DND-41 (cell line): ENCODE measurements around the gene SERTAD2.

Source experiments
- ATAC-seq: fragments of 200-7000 bp; cut with Tn5 transposase; 3 replicates; pipeline ENCODE4 v1.9.1; 2021; ENCODE audit warnings: low read depth; ENCODE audit not compliant: insufficient read depth
- DNase-seq: peaks from one replicate; pipeline ENCODE4 v3.0.0-alpha.2; 2020
- H2AFZ ChIP-seq: 2 replicates; pipeline ENCODE4 v1.6.0; 2012; ENCODE audit warnings: low read depth, low read length
- H3K27ac ChIP-seq: 2 replicates; pipeline ENCODE4 v1.5.1; 2012; ENCODE audit warnings: low read length, inconsistent platforms
- H3K27me3 ChIP-seq: fragments of 200-600 bp; sonication (generic); 2 replicates; pipeline ENCODE4 v1.6.0; 2012; ENCODE audit warnings: low read length, mild to moderate bottlenecking, inconsistent platforms; ENCODE audit not compliant: insufficient read depth, poor library complexity
- H3K36me3 ChIP-seq: 2 replicates; pipeline ENCODE4 v1.5.1; 2012; ENCODE audit warnings: low read length, inconsistent platforms; ENCODE audit not compliant: insufficient read depth
- H3K4me1 ChIP-seq: 2 replicates; pipeline ENCODE4 v1.5.1; 2012; ENCODE audit warnings: mild to moderate bottlenecking, low read length; ENCODE audit not compliant: insufficient read depth
- H3K4me2 ChIP-seq: 2 replicates; pipeline ENCODE4 v1.6.0; 2012; ENCODE audit warnings: mild to moderate bottlenecking, moderate library complexity, low read length, inconsistent platforms; ENCODE audit not compliant: insufficient read depth
- H3K4me3 ChIP-seq, 2 experiments: fragments of 200-600 bp in 1 of 2; shearing (Covaris generic) in 1 of 2; 2 replicates each; pipeline ENCODE4 v1.5.1; 2012 to 2016; ENCODE audit warnings: inconsistent platforms in 2 of 2, low read length in 2 of 2, mild to moderate bottlenecking in 2 of 2, low read depth in 1 of 2, moderate library complexity in 1 of 2
- H3K79me2 ChIP-seq: 2 replicates; pipeline ENCODE4 v1.6.0; 2012; ENCODE audit warnings: low read length, inconsistent platforms; ENCODE audit not compliant: insufficient read depth
- H3K9ac ChIP-seq: 2 replicates; pipeline ENCODE4 v1.6.0; 2012; ENCODE audit warnings: low read depth, mild to moderate bottlenecking, inconsistent platforms, low read length, moderate library complexity
- H3K9me3 ChIP-seq: 2 replicates; pipeline ENCODE4 v1.5.1; 2012; ENCODE audit warnings: low read length, moderate library complexity, mild to moderate bottlenecking, inconsistent platforms; ENCODE audit not compliant: insufficient read depth, severe bottlenecking
- H4K20me1 ChIP-seq: 2 replicates; pipeline ENCODE4 v1.6.0; 2012; ENCODE audit warnings: low read length; ENCODE audit not compliant: insufficient read depth
- EZH2 ChIP-seq: IDR thresholded peaks from 3 replicates; pipeline ENCODE4 v1.6.1; 2012; ENCODE audit warnings: borderline replicate concordance, low read depth, mild to moderate bottlenecking, moderate library complexity, low read length, inconsistent platforms; ENCODE audit not compliant: severe bottlenecking
- TF ChIP-seq, protein P1 (sequence below): IDR thresholded peaks from 2 replicates; pipeline ENCODE4 v1.5.1; 2012; ENCODE audit warnings: borderline replicate concordance, low read length, moderate library complexity, mild to moderate bottlenecking; ENCODE audit not compliant: poor library complexity, severe bottlenecking; ENCODE audit errors: extremely low read depth

SERTAD2 gene

DNA sequence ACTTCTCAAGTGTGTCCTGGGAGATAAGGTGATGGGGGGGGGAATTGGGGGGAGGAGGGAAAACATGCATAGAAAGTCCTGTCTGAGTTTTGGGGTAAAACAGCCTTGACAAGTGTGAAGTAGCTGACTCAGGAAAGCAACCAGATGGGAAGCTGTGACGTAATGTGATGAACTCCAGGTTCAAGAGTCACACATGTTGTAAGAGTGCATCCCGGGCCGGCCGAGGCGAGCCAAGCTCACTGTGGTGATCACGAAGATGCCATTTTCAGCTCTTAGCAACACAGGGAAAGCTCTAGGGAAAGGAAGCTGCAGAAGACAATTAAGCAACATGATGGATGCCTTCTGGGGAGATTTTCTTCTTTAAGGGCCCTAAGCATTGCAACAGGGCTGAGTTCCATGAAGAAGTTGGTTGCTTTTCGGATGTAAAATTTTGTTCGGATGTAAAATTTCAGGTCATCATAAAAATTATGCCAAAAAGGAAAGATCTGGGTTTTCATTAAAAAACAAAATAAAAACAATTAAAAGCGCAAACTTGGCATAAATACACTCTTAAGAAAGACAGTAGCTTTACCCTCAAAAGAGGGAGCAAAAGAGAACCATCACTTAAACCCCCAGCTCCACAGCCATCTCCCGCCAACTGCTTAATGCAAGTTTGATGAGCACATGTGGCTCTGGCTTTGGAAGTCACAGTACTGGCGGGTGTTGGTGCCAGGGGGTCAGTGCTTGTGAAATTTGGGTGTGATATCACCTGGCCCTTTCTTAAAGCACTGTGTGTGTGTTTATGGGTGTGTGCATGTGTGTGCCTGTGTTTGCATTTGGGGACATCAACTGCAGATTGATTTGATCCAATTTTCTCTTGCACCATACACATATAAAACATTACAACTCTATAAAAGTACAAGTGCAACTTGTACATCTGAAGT, 19.1 kb downstream of the SERTAD2 start:
- H3K79me2 ChIP-seq: peaks cover 5% of the 10 kb centered on the region
- H3K4me3 ChIP-seq: no peak overlapping the region
- no peak overlapping the region for H3K9ac ChIP-seq
- H3K27ac ChIP-seq: no peak overlapping the region
- DNase-seq (no peak), ATAC-seq (no peak)
- H3K4me1 ChIP-seq: no peaks in the 10 kb centered on the region
- no peak overlapping the region for H2AFZ ChIP-seq
- H3K9me3 ChIP-seq: no peaks in the 10 kb centered on the region
- no peak for TF ChIP-seq EZH2
- TF ChIP-seq, protein P1, sequence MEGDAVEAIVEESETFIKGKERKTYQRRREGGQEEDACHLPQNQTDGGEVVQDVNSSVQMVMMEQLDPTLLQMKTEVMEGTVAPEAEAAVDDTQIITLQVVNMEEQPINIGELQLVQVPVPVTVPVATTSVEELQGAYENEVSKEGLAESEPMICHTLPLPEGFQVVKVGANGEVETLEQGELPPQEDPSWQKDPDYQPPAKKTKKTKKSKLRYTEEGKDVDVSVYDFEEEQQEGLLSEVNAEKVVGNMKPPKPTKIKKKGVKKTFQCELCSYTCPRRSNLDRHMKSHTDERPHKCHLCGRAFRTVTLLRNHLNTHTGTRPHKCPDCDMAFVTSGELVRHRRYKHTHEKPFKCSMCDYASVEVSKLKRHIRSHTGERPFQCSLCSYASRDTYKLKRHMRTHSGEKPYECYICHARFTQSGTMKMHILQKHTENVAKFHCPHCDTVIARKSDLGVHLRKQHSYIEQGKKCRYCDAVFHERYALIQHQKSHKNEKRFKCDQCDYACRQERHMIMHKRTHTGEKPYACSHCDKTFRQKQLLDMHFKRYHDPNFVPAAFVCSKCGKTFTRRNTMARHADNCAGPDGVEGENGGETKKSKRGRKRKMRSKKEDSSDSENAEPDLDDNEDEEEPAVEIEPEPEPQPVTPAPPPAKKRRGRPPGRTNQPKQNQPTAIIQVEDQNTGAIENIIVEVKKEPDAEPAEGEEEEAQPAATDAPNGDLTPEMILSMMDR: no peak
- H3K27me3 ChIP-seq: no peaks in the 10 kb centered on the region
- peaks cover 33% of the 10 kb centered on the region for H3K36me3 ChIP-seq
- H3K4me2 ChIP-seq: no peak overlapping the region
- H4K20me1 ChIP-seq: peaks cover 29% of the 10 kb centered on the region

DNA sequence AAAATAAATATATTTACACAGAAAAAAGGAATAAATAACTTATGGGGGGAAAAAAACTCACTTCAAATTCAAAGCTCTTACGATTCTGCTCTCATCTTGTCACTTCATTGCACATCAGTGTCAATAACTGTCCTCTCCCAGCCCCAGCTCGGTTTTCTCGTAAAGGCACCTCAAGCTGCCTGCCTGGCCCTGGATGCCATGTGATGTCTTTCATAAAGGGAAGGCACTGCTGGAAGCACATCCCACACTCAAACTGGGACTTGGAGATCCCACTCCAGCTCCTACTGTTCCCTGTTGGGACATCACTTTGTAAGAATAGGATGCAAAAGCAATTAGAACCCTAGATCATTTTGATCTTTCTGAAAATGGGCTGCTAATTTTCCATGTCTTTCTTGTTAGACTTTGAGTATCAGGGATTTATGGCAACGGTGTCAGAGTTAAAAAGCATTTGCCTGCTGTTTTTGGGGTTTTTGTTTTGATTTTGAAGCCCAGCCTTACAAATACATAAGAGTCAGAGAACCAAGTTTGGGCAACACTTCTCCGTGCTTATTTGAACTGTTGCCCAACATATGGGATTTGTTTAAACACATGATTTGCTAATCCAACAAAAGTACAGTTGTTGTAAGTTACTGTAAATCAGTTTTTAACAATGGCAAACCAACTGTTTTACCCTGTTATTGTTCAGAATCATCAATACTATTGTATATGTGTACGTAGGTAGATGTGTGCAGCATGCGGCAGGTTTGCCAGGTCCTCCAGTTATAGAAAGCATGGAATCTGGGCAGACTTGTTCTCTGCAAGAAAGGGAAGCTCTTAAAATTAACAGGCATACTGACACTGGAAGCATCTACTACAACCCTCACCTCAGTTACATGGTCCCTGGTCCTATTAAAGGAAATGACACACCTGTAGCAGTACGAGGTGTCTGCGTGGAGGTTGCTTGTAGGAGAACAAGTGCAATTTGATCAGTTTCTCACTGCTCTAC, 20.6 kb downstream of the SERTAD2 start:
- H3K27ac ChIP-seq: no peak overlapping the region
- H3K4me1 ChIP-seq: no peaks in the 10 kb centered on the region

DNA sequence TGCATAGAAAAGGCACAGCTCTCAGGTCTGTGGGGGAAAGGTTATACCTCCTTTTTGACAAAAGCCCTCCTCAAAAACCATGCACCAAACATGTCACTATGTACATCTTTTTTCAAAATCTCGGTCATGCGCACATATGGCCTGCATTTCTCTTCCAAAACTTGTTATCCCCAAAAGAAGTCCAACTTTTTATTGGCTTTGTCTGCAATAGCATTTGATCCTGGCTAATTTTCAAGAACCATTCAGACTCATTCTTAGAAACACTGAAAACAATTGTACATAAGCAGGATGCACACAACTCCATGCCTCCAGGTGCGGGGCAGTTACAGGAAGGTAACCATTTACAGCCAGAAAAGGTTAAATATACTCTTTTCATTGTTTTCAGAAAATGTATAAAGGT, 21.9 kb downstream of the SERTAD2 start:
- Histone ChIP-seq H3K9ac (no peak overlapping the region), H3K27ac (no peak overlapping the region), H3K79me2 (no peaks in the 10 kb centered on the region), H3K4me2 (no peak overlapping the region), H3K36me3 (peaks cover 33% of the 10 kb centered on the region), H2AFZ (no peak overlapping the region), H3K27me3 (no peaks in the 10 kb centered on the region), H3K4me3 (no peak overlapping the region), H3K9me3 (no peaks in the 10 kb centered on the region), H3K4me1 (no peaks in the 10 kb centered on the region), H4K20me1 (peaks cover 22% of the 10 kb centered on the region)
- no peak for DNase-seq
- no peak for ATAC-seq
- TF ChIP-seq EZH2: no peak
- TF ChIP-seq, protein P1: no peak

More for the DNA sequence above, 20.6 kb downstream of the SERTAD2 start:
- peaks cover 29% of the 10 kb centered on the region for H4K20me1 ChIP-seq
- H3K36me3 ChIP-seq: peaks cover 33% of the 10 kb centered on the region
- no peaks in the 10 kb centered on the region for H3K9me3 ChIP-seq
- H2AFZ ChIP-seq: no peak overlapping the region
- TF ChIP-seq EZH2: no peak
- TF ChIP-seq, protein P1: no peak
- no peaks in the 10 kb centered on the region for H3K27me3 ChIP-seq
- no peaks in the 10 kb centered on the region for H3K79me2 ChIP-seq
- no peak overlapping the region for H3K4me3 ChIP-seq
- H3K9ac ChIP-seq: no peak overlapping the region
- no peak for ATAC-seq
- no peak overlapping the region for H3K4me2 ChIP-seq
- DNase-seq: no peak
